GM21367 (cell line): ENCODE data around the gene GNAI1.
A peak's percentile ranks its signal among the peaks of the same experiment; 100 is the strongest.

Experiments
- ATAC-seq: cut with Tn5 transposase; IDR thresholded peaks from one replicate; pipeline ENCODE4 v1.9.1; 2021; ENCODE audit not compliant: unreplicated experiment

GNAI1 gene

GRCh38 chr7:80204919-80205318 lies 70.3 kb downstream of the GNAI1 start:
- ATAC-seq, result no peak

GRCh38 chr7:80206763-80207162 lies 72.1 kb downstream of the GNAI1 start:
- peak; percentile 60 for ATAC-seq

- no peak for ATAC-seq
Measured at GRCh38 chr7:80207501-80207900, 72.9 kb downstream of the GNAI1 start.

GRCh38 chr7:80208700-80209099 lies 74.1 kb downstream of the GNAI1 start:
- no peak for ATAC-seq

GRCh38 chr7:80210400-80210799 lies 75.8 kb downstream of the GNAI1 start:
- ATAC-seq, result no peak

GRCh38 chr7:80213814-80214213 lies 79.2 kb downstream of the GNAI1 start:
- no peak for ATAC-seq

- no peak for ATAC-seq
Measured at GRCh38 chr7:80215734-80216133, 81.1 kb downstream of the GNAI1 start.

- no peak for ATAC-seq
Measured at GRCh38 chr7:80216996-80217842, 82.6 kb downstream of the GNAI1 start.

GRCh38 chr7:80218723-80219122 lies 84.1 kb downstream of the GNAI1 start:
- ATAC-seq, result no peak

GRCh38 chr7:80220022-80220634 lies 85.5 kb downstream of the GNAI1 start:
- no peak for ATAC-seq

GRCh38 chr7:80224415-80224814 lies 89.8 kb downstream of the GNAI1 start:
- no peak for ATAC-seq

- ATAC-seq, result no peak
Measured at GRCh38 chr7:80225361-80225760, 90.7 kb downstream of the GNAI1 start.

GRCh38 chr7:80226629-80227028 lies 92.0 kb downstream of the GNAI1 start:
- no peak for ATAC-seq

- ATAC-seq, result no peak
Measured at GRCh38 chr7:80230327-80230726, 95.7 kb downstream of the GNAI1 start.

- ATAC-seq, result no peak
Measured at GRCh38 chr7:80231707-80232106, 97.1 kb downstream of the GNAI1 start.

GRCh38 chr7:80232979-80233724 lies 98.5 kb downstream of the GNAI1 start:
- ATAC-seq, result no peak

- ATAC-seq, result no peak
Measured at GRCh38 chr7:80235334-80235733, 100.7 kb downstream of the GNAI1 start.

GRCh38 chr7:80236681-80237080 lies 102.0 kb downstream of the GNAI1 start:
- no peak for ATAC-seq

GRCh38 chr7:80240265-80241025 lies 105.8 kb downstream of the GNAI1 start:
- no peak for ATAC-seq

- no peak for ATAC-seq
Measured at GRCh38 chr7:80241671-80242070, 107.0 kb downstream of the GNAI1 start.

GRCh38 chr7:80243425-80243824 lies 108.8 kb downstream of the GNAI1 start:
- no peak for ATAC-seq
